HG03439 (cell line): ENCODE measurements around the gene GPX4.

Experiments
- ATAC-seq: cut with Tn5 transposase; IDR thresholded peaks from one replicate; pipeline ENCODE4 v1.9.1; 2021; ENCODE audit warnings: mild to moderate bottlenecking, moderate library complexity; ENCODE audit not compliant: unreplicated experiment

GPX4 gene, protein sequence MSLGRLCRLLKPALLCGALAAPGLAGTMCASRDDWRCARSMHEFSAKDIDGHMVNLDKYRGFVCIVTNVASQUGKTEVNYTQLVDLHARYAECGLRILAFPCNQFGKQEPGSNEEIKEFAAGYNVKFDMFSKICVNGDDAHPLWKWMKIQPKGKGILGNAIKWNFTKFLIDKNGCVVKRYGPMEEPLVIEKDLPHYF

DNA sequence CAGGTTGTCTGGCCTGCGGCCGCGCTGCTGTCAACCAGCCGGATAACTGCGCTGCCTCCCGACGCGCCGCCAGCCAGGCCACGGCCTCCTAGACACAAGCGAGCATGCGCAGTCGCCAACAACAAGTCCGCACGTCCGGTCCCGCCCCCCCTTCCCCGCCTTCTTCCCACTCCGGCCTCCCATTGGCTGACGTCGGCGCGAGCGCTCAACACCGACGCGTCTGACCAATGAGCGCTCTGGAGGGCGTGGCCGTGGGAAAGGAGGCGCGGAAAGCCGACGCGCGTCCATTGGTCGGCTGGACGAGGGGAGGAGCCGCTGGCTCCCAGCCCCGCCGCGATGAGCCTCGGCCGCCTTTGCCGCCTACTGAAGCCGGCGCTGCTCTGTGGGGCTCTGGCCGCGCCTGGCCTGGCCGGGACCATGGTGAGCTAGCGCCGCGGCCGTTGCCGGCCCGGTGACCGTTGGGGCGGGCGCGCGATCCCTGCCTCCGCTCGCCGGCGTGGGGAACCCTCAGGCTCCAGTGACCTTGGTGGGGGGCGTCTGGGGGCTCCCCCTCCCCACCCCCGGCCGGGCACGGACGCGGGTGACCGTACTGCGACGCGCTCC is at the start of gene GPX4:
Gene GPX4 (plus strand): TSS at position 287 of the 603 bp plus-strand sequence. CDS start 50 bp downstream, at position 337.
- ATAC-seq = peak; percentile 67

DNA sequence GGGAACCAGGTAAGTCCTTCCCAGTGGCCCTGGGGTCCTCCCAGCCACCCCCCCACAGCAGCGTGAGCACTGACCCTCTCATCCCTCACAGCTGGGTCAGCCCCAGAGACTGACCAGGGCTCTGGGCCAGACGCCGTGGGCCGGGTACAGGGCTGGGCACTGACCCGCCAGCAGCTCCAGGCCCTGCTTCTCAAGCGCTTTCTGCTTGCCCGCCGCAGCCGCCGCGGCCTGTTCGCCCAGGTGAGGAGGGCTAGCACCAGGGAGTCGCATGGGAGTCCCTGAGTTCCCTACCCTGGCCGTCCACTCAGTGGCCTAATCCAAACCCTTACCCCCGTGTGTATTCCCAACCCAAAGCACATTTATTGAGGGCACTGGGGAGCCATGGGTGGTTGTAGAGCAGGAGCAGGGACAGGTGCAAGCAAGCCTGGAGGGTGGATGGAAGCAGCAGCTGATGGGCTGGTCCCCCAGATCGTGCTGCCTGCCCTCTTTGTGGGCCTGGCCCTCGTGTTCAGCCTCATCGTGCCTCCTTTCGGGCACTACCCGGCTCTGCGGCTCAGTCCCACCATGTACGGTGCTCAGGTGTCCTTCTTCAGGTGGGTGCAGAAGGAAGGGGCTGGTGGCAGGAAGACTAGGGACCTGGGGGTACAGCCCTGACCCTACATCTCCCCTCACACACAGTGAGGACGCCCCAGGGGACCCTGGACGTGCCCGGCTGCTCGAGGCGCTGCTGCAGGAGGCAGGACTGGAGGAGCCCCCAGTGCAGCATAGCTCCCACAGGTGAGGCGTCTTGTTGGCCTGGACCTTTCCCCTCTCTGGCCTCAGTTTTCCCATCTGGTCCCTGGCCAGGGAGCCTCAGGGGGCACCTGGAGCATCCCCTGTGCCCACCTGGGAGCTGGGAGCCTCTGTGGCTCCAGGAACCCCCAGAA is 49.4 kb upstream of the GPX4 start:
- ATAC-seq = no peak

DNA sequence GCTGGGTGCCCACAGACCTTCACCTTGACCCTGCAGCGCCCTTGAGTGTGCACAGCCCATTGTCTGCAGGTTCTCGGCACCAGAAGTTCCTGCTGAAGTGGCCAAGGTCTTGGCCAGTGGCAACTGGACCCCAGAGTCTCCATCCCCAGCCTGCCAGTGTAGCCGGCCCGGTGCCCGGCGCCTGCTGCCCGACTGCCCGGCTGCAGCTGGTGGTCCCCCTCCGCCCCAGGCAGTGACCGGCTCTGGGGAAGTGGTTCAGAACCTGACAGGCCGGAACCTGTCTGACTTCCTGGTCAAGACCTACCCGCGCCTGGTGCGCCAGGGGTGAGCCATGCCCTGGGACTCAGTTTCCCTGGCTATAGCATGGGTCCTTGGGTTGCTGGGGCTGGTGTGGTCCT is 48.8 kb upstream of the GPX4 start:
- no peak for ATAC-seq

DNA sequence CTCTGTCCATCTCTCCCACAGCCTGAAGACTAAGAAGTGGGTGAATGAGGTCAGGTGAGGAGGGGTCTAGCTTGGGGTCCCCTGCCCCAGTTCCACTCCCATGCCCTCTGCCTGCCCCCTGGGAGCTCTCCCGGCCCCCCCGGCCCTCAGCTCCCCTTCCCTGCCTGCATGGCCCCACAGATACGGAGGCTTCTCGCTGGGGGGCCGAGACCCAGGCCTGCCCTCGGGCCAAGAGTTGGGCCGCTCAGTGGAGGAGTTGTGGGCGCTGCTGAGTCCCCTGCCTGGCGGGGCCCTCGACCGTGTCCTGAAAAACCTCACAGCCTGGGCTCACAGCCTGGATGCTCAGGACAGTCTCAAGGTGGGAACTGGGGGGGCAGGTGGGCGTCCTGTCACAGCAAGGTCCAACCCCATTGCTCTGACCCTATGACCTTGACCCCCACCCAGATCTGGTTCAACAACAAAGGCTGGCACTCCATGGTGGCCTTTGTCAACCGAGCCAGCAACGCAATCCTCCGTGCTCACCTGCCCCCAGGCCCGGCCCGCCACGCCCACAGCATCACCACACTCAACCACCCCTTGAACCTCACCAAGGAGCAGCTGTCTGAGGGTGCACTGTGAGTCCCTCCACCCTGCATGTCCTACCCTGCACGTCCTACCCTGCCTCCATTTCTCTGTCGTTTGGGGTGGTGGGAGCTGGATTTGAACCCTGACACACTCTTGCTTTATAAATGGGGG is 47.7 kb upstream of the GPX4 start:
- no peak for ATAC-seq

DNA sequence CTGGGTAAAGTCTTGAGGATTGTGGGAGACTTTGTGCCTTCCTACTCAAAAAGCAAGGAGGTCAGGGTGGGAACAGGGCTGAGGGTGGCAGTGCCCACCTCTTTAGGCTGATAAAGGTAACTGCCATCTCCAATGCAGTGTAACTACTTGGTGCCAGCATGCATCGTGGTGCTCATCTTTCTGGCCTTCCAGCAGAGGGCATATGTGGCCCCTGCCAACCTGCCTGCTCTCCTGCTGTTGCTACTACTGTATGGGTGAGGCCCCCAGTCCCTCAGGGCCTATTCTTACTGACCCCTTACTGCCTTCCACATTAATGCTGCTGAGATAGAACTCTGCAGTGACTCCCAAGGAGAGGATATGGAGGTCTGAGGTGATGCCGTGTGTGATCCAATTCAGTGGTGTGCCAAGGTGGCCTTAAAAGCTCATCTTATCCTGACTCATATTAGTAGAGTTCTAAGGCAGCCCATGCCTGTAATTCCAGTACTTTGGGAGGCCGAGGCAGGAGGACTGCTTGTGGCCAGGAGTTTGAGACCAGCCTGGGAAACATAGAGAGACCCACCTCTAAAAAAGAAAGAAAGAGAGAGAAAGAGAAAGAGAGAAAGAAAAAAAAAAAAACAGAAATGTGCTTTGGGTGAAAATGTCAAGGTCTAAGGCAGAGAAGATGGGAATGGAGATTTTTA is 46.5 kb upstream of the GPX4 start:
- no peak for ATAC-seq

DNA sequence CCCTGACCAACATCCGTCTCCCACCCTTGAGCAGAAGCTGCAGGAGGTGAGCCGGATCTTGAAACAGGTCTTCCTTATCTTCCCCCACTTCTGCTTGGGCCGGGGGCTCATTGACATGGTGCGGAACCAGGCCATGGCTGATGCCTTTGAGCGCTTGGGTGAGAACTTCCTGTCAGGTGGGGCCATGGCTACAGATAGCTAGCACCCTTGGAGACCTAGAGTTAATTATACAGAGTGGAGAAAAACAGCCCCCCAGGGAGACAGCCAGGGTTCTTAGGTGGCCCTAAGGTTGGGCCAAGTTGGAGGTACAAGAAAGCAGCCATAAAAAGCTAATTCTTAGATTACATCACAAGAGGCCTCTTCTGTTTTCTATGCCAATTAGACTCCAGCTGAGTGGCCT is 45.7 kb upstream of the GPX4 start:
- ATAC-seq = no peak

DNA sequence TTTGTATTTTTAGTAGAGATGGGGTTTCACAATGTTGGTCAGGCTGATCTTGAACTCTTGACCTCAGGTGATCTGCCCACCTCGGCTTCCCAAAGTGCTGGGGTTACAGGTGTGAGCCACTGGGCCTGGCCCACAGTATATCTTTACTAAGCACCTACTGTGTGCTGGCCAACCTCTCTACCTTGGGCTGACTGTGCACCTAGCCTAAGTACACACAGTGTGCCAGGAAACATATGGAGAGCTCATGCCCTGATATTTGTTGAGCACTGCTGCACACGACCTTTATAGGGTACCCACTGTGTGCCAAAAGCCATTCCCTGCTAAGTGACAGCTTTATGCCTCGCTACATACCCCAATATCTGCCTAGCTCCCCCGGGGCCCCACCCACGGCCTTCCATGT is 43.1 kb upstream of the GPX4 start:
- no peak for ATAC-seq

DNA sequence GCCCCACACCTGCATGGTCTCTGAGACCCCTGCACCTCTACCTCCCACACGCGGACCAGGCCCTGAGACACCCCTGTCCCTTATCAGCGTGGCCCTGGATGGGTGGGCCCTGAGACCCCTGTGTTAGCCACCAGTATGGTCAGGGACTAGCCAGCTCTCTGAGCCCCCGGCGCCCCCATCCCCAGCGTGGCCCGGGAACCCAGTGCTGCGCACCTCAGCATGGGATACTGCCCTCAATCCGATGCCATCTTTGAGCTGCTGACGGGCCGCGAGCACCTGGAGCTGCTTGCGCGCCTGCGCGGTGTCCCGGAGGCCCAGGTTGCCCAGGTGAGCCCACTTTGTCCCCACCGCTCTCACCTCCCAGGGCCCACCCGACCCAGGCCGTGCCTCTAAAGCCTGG is 41.8 kb upstream of the GPX4 start:
- no peak for ATAC-seq

DNA sequence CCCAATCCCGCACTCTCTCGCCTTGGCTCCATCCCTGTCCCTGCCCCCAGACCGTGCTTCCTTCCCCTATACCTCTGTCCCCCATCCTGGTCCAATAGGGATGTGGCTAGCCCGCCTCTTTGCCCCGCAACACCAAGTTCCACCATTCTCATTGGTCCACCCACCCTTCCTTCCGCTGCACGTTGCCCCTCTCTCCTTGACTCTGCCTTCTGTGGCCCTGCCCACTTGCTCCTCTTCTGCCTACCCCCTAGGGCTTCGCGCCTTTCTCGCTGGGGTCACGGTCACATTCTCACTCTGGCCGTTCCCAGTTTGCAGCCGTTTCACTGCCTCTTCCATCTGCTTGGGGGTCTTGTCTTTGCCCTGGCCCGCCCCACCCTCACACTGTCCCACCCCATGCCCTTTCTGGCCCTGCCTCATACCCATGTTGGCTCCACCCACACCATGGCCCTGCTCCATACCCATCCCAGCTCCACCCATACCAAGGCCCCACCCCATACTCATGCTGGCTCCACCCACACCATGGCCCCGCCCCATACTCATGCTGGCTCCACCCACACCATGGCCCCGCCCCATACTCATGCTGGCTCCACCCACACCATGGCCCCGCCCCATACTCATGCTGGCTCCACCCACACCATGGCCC is 41.3 kb upstream of the GPX4 start:
- no peak for ATAC-seq

DNA sequence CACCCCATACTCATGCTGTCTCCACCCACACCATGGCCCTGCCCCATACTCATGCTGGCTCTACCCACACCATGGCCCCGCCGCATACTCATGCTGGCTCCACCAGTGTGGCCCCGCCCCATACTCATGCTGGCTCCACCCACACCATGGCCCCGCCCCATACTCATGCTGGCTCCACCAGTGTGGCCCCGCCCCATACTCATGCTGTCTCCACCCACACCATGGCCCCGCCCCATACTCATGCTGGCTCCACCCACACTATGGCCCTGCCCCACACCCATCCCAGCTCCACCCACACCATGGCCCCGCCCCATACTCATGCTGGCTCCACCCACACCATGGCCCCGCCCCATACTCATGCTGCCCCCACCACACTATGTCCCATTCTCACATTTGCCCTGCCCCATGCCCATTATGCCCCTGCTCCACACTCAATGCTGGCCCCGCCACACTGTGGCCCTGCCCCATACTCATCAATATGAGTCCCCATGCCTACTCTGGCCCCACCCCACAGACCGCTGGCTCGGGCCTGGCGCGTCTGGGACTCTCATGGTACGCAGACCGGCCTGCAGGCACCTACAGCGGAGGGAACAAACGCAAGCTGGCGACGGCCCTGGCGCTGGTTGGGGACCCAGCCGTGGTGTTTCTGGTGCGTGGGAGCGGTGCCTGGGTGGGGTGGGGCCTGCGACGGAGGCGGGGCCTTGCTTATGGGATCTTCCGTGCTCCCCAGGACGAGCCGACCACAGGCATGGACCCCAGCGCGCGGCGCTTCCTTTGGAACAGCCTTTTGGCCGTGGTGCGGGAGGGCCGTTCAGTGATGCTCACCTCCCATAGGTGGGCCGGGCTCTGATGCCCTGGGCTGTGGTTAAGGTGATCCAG is 40.5 kb upstream of the GPX4 start:
- no peak for ATAC-seq

DNA sequence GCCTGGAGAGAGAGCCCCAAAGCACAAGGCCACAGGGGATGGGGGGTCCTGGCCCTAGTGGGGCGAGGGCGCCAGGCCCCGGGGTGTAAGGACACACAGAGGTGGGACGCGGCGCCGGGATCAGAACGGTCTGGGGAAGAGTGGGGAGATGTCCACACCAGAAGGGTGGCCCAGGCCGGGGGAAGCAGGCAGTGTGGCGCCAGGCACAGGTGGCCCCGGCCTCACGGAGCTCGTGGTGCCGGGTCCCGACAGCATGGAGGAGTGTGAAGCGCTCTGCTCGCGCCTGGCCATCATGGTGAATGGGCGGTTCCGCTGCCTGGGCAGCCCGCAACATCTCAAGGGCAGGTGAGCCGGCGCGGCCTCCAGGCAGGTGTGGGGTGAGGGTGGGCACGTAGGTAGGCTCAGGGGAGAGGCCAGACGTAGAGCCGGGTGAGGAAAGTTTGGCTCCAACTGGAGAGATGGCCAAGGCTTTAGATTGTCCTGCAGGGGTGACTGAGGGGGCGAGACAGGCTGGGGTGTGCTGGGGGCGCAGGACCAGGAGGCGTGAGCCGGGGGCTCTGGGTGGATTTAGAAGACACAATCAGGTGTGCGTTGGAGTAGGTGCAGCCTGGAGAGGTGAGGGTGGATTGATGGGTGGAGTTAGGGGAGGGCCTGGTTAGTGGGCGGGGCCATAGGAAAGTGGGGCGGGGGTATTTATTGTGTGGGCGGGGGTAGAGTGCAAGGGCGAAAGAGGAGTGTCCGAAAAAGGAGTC is 39.7 kb upstream of the GPX4 start:
- no peak for ATAC-seq

DNA sequence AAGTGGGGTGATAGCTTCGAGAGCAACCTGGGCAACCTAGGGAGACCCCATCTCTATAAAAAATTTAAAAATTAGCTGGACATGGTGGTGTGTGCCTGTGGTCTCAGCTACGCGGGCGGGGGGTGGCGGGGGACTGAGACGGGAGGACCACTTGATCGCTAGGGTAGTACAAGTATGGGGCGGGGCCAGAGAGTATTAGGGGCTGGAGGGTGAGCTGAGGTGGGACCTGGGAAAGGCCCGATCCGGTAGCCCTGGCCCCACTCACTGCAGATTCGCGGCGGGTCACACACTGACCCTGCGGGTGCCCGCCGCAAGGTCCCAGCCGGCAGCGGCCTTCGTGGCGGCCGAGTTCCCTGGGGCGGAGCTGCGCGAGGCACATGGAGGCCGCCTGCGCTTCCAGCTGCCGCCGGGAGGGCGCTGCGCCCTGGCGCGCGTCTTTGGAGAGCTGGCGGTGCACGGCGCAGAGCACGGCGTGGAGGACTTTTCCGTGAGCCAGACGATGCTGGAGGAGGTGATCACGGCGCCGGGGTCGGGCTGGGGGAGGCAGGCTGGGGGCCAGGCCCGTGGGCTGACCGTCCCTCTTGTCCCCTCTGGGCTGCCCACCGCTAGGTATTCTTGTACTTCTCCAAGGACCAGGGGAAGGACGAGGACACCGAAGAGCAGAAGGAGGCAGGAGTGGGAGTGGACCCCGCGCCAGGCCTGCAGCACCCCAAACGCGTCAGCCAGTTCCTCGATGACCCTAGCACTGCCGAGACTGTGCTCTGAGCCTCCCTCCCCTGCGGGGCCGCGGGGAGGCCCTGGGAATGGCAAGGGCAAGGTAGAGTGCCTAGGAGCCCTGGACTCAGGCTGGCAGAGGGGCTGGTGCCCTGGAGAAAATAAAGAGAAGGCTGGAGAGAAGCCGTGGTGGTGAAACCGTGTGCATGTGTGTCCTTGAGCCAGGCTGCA is 38.9 kb upstream of the GPX4 start:
- ATAC-seq = no peak

DNA sequence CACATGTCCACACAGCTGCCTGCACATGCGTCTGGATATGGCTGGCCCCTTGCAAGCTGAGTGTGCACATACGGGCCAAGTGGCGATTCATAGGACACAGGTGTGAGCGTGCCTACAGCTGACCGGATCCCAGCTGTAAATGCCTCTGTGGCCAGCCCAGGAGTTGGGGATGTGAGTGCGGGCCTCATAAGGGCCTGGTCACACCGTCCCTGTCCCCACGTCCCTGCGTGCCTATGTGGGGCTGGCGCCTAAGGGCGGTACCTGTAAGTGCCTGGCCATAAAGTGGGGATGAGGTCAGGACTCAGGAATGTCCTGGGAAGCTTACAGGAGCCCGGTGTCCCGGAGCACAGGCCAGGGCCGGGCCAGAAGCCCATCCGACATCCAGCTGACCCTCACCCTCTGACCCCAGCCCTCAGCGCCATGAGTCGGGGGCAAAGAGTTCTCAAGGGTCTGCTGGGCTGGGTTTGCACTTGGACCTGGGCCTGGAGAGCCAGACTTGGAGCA is 38.1 kb upstream of the GPX4 start:
- ATAC-seq = no peak

DNA sequence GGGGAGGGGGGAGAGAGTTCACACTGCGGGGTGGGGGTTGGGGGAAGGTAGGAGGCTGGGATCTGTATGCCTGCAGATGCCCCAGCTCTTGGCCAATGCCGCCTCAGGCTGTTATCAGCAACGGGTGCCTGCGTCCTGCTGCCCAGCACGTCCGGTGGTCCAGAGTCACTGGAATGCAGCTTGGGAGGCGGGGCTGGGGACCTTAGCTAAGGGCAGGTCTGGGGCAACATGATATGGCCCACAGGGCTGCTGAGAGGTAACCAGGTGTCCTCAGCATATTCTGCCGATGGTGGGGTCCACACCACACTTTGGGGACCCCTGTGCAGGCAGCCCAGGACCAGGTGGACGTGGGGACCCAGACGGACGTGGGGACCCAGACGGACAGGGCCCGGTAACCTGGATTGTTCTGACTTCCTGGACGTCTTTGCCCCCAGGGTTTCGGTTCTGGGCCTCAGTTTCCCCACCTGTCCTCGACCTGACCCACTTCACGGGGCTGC is 37.5 kb upstream of the GPX4 start:
- no peak for ATAC-seq

DNA sequence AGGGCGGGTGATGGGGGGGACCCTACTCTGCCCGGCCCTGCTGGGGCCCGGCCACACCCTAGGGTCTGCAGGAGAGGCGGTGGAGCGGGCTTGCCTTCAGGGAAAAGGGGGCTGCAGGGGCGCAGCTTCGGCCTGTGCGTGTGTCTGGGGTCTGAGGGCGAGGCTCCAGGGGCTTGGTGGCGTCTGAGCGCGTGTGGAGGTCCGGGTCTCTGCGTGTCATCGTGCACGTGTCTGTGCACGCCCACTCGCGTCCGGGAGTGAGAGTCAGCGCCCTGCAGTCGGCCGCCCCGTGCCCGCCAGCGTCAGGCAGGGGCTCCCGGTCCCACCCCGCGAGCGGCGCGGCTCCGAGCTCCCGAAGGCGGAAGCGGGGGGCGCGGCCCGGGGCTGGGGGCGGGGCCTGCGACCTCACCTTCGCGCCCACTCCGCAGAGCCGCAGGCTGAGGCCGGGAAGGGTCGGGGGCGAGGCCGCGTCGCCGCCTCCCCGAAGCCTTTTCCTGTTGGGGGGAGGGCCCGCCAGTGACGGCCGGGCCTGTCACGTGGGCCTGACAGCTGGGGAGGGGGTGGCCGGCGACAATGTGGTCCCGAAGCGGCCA is 37.0 kb upstream of the GPX4 start, which contains the start of gene ARHGAP45:
Gene ARHGAP45 (plus strand): TSS at position 420 of the 593 bp plus-strand sequence. CDS start 239 bp downstream, outside the sequence.
- no peak for ATAC-seq

DNA sequence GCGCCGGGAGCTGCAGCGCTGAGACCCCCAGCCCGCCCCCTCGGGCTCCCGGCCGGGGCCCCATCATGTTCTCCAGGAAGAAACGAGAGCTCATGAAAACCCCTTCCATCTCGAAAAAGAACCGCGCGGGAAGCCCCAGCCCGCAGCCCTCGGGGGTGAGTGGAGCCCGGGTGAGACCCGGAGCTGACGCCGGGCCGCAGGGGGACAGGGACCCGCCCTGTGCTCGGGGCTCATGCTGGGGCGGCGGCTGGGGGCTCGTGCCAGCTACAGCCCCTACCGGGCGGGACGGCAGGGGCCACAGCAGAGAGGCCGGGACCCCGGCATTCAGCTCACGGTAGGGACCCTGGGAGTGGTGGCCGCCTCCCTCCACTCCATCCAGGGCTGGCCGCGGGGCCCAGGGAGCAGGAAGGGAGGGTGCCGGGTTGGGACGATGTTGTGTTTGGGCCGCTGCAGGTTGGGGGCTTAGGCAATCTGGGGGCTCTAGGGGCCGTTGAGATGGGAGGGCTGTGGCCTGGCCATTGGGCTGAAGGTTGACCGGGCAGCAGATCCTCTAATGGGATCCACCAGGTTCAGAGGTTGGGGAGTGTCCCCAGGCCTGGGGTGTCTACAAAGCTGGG is 36.3 kb upstream of the GPX4 start:
- no peak for ATAC-seq
